ENCODE results near the gene ARHGEF5.
"Not testable (repeated sequence)": the region's sequence is repeated elsewhere in the genome, so short reads cannot be mapped to it uniquely, and the experiment has no call there.

Gene ARHGEF5

DNA sequence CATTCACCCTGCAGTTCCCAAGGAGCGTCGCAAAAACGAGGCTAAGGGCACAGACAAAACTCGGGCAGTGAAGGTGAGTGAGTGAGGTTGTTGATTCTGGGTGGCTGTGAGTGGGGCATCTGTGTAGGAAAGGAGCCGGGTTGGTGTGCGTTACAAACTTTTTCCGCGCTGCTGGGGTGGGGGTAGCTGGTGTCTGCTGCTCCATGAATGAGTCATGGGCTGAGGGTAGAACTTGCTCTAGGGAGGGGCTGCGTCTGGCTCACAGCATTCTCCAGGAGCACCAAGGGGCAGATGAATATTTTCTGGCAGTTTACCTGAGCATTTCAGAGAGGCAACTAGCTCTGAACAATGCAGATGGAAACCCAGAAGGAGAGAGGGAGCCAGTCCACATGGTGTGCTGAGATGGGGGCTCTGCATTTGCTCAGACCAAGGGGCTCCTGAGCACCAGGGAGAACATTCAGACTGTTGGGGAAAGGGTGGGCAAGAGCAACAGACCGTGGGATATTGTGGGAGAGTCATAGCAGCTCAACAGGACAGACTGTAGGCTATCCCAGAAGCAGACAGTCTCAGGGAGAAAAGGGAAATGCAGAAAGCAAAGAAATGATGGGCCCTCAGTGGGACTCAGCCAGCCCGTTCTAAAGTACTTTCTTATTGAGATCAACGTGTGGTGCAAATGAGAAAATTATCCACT, 29.5 kb downstream of the ARHGEF5 start:
- DNase-seq = peak; percentile 37

DNA sequence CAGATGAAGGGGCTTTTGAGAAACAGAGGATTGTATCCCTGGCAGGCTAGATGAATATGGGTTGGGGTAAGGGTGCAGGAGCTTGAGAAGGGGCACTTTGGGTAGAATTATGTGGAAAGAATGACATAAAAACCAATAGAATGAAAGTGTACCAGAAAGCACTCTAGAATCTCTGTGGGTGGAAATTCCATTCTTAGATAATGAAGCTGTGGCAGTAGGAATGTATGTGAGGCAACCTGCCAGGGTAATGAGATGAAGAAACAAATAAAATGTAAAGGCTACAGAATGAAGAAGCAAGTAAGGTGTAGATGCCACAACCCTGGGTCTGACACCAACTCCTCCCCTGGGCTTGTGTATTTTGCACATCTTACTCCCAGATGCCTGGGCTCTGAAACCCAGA, 31.5 kb downstream of the ARHGEF5 start:
- no peak for DNase-seq

DNA sequence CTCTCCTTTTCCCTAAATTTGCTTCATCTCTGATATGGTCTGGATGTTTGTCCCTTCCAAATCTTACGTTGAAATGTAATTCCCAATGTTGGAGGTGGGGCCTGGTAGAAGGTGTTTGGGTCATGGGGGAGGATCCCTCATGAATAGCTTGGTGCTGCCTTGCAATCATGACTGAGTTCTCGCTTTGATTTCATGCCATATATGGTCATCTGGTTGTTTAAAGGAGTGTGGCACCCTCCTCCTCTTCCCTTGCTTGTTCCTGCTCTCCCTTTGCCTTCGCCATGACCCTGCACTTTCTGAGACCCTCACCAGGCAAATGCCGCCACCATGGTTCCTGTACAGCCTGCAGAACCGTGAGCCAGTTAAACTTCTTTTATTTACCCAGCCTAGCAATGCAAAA, 33.7 kb downstream of the ARHGEF5 start:
- no peak for DNase-seq

DNA sequence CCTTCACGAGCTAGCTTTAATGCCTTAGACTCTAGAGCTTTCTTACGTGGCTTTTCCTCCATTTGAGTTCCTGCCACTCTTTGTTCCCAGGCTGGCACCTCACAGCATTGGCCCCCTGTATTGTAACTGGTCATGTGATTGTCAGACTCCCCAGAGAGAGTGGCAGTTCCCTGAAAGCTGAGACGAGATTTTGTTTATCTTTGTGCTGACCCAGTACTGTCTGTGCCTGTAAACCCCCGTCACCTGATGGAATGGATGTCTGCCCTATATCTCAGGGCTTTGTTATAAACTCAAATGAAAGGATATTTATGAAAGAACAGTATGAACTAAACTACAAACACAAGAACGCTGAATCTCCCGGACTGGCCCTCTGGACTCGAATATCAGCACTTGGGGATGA, 35.3 kb downstream of the ARHGEF5 start:
- DNase-seq = no peak

DNA sequence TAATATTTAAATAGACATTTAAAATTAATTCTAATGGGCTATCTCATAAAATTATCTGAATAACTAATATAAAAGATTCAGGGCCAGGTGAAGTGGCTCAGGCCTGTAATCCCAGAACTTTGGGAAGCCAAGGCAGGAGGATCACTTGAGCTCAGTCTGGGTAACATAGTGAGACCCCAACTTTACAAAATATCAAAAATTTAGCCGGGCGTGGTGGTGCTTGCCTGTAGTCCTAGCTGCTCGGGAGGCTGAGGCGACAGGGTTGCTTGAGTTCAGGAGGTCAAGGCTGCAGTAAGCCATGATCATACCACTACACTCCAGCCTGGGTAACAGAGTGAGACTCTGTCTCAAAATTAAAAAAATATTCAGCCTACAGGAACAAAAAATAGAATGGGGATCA, 35.8 kb downstream of the ARHGEF5 start:
- no peak for DNase-seq

DNA sequence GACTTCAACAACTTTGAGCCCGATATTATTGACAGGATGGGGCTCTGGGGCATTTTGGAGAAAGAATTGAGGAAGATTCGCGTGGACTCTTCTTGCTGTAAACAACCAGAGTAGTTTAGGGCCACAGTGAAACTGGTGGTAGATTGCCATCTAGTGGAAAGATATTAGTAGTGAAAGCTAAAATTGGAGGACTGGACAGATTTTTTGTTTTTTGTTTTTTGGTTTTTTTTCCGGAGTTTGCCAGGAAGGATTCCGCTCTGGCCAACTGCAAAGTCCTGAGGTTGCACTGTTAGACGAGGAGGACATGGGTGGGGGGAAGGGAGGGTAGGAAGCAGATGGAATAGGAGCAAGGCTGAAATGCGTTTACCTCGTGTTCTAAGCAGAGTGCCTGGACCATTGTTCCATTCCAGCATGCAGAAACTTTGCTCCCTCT, 36.6 kb downstream of the ARHGEF5 start:
- no peak for DNase-seq

DNA sequence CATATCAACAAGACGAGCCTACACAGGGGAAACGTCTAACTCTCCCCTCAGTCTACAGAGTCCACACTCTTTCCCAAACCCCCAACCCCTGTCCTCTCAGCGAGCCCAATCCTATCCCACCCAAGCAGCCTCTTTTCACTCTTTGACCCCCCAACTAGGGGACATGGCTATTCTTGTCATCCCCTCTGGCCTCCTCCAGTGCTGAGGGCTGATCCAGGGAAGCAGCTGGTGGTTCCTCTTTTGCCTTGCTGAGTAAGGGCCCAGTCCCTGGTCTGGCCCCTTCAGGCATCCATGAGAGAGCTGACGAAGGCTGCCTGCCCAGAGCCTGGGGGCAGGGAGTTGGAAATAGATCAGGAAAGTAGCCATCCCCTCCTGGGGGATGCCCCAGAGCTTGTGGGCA, 41.9 kb downstream of the ARHGEF5 start:
- no peak for DNase-seq

DNA sequence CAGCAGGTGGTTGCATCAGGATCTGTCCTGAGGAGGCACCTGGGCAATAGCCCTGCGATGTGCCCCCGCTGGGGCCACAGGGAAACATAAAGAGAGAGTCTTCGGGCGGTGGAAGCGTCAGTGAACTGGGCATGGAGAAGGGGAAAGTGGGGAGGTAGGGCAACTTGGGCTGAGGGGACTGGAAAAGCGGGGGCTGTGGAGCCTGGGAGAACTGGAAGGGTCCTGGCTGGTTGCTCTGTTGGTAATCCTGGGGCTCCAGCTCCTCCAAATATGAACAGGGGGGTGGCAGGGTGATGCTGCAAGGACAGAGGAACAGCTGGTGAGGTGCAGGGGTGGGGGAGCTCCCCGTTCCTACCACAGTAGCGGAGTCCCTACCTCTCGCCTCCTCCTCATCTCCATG, 43.1 kb downstream of the ARHGEF5 start:
- DNase-seq = no peak

DNA sequence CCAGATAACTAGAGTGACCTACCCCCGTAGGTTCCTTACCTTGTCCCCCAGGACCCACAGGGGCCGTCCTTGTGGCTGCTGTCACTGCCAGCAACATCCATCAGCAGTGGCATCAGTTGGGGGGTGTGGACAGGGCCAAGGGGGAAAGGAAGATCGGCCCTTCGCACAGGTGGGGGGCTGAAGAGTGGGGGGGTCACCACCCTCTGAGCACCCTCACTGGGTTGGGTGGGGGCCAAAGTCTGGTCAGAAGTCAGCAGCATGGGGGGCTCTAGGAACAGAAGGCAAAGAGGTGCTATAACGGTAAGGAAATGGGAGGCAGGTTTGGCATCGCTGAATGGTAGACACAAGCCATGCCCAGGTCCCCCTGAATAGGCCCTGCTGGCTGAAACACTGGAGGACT, 43.7 kb downstream of the ARHGEF5 start:
- DNase-seq = no peak

DNA sequence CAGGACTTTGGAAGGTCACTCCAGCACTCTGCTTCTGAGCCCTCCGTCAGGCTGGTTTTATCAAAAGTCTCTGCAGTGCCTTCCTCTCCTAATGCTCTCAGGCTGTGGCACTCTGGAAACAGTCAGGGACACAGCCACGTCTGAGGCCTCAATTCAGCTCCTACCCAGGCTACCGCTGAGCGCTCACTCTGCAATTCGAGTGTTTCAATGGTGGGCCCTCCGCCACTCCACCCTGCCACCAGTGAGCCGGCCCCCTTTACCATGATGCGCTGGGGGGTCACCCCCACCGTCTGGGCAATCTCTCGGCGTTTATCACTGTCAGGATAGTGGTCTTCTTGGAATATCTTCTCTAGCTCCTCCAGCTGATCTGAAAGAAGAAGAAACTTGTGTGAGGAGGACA, 44.7 kb downstream of the ARHGEF5 start:
- no peak for DNase-seq

DNA sequence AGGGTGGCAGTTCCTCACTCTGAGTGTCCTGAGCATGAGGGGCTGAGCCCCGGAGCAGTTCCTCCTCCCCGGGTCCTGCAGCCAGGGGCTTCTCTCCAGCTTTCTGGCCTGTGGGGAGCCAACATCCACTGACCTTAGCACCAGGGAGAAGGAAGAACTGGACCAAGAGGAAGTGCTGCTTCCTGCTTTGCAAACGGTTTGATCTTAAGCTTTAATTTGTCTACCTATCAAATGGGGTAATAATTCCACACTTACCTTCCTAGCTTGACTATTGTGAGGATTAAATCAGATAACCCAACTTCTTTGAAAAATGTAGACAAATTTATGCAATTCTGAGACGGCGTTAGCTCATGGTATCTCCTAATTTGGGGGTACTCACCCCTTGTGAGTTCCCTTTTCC, 46.3 kb downstream of the ARHGEF5 start:
- DNase-seq = no peak

DNA sequence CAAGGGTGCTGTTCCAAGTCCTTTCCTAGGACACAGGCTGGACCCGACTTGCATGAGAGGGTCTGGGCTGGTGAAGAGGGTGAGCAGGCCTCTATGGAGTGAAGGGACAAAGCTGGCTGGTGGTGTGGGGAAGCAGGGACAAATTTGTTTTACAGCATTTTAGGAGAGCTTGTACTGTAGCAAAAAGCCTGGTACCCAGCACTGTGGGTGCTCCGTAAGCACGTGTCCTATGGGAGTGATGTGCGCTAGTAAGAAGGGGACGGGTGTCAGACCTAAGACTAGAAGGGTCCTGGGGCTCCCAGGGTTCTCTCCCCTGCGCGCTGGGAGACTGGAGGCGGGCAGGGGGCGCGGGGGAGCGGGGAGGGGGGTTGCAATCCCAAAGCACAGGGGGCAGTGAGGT, 47.9 kb downstream of the ARHGEF5 start:
- DNase-seq = no peak

DNA sequence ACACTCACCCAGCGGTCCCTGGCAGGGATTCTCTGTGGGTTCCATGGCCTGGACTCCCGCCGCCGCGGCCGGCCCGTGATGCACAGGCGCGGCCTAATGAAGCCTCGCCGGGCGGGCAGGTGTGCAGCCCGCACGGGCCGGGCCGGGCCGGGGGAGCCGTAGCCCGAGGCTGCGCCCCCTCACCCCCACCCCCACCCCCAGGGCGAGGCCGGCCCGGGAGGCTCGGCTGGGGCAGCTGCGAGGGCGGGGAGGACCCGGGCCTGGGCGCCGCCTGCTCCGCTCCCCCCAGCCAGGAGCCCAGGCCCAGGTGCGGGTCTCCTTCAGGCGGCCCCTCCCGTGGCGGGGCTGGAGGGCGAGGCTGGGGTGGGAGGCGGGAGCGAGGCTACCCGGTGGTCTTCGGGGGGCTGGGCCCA, 48.5 kb downstream of the ARHGEF5 start, which contains the start of gene NOBOX:
TSS of gene NOBOX (minus strand) at position 45 of the 413 bp plus-strand sequence.
- DNase-seq = no peak

DNA sequence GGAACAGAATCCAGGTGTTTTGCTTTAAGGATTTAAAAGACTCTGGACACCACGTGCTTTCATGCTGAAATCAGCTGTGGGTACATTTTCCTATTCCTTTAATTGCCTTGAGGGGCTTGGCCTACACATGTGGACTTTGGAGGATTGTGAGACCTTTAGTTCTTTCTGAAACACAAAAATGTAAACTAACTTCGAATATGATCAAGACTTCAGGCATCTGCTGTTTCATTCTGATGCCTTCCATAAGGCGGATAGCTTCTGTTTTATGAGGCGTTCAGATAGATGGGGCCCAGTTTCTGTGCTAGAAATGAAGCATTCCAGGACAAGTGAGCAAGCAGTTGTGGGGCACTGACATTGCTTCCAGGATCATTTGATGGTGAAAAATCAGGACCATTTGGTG, 49.7 kb downstream of the ARHGEF5 start:
- DNase-seq = no peak

DNA sequence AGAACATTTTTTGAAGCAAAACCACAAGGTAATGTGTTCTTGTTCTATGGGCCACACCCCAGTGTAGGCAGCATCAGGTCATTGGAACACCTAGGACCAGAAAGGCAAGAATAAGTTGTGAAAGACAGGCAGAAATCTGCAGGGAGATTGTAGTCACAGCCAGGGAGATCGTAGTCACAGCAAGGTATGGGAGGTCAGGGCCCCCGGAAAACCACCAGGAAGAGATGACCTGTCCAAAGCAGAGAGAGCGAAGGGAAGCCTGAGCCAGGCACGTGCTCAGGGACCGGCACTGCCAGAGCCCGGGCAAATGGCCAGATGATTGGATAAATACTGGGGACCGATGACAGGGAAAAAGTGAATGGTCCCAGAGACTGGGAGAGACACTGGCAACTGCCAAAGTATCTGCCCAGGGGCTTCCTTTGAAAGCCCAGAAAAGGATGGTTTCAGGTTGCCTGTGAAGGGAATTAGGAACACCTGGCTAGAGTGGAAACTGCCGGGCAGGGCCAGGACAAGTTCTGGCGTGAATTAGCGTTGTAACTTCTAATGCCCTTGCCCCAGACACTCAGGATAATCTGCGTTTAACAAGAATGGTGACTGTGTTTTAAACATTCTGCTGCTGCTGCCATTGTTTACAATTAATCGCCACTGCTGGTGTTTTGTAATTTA, 52.2 kb downstream of the ARHGEF5 start:
- DNase-seq = no peak

DNA sequence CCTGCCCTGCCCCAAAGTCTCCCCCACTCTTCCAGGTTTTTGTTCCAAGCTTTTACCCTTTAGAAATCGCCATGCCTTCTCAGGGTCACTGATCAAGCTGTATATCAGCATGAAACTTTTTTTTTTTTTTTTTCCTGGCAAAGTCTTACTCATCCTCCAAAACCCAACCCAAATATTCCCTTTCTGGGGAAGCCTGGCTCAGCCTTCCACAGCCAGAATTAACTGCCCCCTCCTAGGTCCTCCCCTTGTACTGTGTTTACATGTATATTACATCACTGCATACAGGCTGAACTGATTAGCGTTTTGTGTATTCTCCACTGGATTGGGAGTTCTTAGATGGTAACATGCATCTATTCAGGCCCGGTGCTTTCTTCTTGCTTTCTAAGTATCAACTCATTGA, 52.9 kb downstream of the ARHGEF5 start:
- DNase-seq = no peak

DNA sequence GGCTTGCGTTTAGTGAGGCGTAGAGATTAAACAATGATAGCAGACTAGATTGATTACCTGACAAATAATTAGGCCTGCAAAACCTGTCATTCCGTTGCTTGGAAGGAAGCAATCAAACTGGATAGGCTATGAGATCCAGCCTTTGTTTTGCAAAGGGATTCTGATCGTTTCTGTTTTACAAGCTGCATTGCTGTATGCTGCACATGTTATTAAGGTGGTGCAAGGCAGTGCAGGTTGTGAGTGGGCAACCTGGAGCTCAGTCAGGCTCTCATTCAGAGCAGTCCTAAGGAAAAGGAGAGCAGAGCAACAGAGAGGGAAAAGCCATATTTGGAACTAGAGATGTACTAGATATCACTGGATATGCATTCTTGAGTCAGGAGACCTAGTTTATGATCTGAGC, 55.2 kb downstream of the ARHGEF5 start:
- no peak for DNase-seq

DNA sequence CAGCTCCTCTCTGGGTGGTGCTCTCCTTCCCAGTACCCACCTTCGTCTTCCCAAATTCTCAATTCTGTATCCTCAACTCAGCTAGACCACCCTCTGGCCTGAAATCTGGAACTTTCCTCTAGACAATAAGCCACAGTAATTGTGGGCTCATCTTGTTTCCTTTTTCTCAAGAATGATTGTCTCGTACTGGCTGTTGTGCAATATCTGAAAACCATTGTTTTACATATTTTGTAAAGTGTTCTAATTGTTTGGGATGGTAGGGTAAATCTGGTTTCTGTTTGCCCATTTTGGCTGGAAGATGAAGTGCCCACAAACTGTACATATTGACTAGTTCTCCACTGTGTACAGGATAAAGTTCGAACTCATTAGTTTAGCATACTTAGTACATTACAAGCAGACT, 59.6 kb downstream of the ARHGEF5 start:
- no peak for DNase-seq

DNA sequence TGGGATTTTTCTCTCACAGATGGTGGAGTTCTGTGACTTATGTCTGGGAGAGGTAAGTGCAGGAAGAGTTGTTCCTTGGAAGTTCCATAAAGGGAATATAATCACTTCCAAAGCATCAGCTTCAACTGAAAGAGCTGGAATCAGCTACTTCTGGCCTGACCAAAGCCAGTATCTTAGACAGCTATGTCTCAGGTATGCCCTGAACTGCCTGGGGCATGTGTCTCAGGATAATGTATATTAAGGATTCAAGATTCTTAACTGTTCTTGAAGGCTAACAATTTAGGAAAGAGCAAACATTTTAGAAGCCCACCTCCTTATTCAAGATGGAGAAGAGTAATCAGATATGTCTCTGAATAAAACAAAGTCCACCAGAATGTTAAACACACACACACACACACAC, 60.7 kb downstream of the ARHGEF5 start:
- no peak for DNase-seq

DNA sequence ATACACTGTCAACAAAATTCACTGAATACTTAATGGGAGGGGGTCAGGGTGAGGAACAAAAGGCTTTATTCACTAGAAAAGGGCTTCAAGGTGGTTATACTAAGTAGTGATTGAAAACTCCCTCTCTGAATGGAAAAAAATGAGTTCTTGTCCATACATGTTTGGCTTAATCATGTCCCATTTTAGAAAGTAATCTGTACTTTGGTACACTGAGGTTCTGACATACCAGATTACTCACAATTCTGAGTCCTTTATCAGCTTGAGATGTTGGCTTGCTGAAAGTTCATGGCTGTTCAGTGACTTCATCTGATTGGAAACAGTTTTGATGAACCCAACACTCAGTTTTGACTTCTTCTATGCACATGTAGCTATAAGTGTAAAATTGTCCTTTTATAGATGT, 61.1 kb downstream of the ARHGEF5 start:
- DNase-seq = no peak

DNA sequence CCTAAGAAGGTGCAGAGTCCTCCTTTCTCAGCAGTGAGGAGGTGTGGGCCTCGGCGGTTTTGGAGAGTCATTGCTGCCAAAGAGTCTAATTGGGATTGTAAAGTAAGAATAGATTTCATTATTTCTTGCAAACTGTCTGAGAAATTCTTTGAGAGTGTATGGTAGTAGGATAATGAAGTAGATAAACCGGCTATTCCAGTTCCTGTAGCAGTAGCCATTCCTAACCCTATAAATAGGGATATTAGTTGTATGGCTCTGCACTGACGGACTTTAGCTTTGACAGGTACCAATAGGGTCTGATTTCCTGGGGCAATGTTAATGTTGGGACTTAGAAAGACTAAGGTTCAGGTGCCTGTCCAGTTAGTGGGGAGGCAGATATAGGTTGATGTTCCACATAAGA, 63.7 kb downstream of the ARHGEF5 start:
- DNase-seq = not testable (repeated sequence)

DNA sequence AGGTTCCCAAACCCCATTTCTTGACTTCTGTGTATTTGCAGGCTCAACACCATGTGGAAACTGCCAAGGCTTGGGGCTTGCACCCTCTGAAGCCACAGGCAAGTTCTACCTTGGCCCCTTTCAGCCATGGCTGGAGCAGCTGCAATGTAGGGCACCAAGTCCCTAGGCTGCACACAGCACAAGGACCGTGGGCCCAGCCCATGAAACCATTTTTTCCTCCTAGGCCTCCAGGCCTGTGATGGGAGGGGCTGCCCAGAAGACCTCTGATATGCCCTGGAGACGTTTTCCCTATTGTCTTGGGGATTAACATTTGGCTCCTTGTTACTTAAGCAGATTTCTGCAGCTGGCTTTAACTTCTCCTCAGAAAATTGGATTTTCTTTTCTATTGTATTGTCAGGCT, 72.3 kb downstream of the ARHGEF5 start:
- not testable (repeated sequence) for DNase-seq

DNA sequence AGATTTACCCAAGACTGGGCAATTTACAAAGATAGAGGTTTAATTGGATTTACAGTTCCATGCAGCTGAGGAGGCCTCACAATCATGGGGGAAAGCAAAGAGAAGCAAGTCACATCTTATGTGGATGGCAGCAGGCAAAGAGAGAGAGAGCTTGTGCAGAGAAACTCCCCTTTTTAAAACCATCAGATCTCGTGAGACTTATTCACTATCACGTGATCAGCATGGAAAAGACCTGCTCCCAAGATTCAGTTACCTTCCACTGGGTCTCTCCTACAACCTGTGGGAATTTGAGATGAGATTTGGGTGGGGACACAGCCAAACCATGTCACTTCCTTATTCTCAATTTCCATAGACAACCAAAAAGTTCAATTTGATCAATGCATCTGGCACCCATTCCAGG, 73.2 kb downstream of the ARHGEF5 start:
- no peak for DNase-seq

All from left hindlimb (tissue), 1 donor.